Gastrocnemius medialis (tissue), 4 donors: ENCODE results near the gene EXOSC1. TPM values are rescaled to one million over a fixed set of nuclear protein-coding genes. Genes with fewer than 3 reads are reported as not detected.

ENCODE experiments used
- ATAC-seq, 2 donors: fragments of 150-250 bp; one replicate each; pipeline ENCODE4 v1.9.1; 2016
- DNase-seq, 2 donors: peaks; one replicate each; pipeline ENCODE4 v3.0.0-alpha.2; 2019
- H3K27ac ChIP-seq, 4 donors: fragments of 200-600 bp; sonication (generic); 1 replicate in 1 of 4; 2 replicates in 3 of 4; pipeline ENCODE4 v1.5.1; 2016 to 2018; ENCODE audit warnings: mild to moderate bottlenecking in 2 of 4, moderate library complexity in 1 of 4
- H3K27me3 ChIP-seq, 3 donors: fragments of 200-600 bp; sonication (generic) in 2 of 3; 1 replicate in 1 of 3; 2 replicates in 2 of 3; pipeline versions ENCODE4 v1.5.1 to v1.6.0; 2016 to 2019; ENCODE audit warnings: mild to moderate bottlenecking in 1 of 3, moderate library complexity in 1 of 3
- H3K36me3 ChIP-seq, 2 donors: fragments of 200-600 bp; sonication (generic) in 1 of 2; one replicate each; pipeline ENCODE4 v1.5.1; 2017 to 2018
- H3K4me1 ChIP-seq, 2 donors: fragments of 200-600 bp; sonication (generic) in 1 of 2; one replicate each; pipeline ENCODE4 v1.5.1; 2016 to 2017; ENCODE audit warnings: mild to moderate bottlenecking in 2 of 2
- H3K4me3 ChIP-seq, 4 donors: fragments of 200-600 bp; sonication (generic) in 3 of 4; 1 replicate in 1 of 4; 2 replicates in 3 of 4; pipeline ENCODE4 v1.5.1; 2016 to 2019; ENCODE audit warnings: mild to moderate bottlenecking in 2 of 4
- H3K9me3 ChIP-seq, 3 donors: fragments of 200-600 bp; sonication (generic) in 2 of 3; 1 replicate in 1 of 3; 2 replicates in 2 of 3; pipeline ENCODE4 v1.5.1; 2016 to 2019
- CTCF ChIP-seq, 5 experiments: fragments of 450-650 bp in 3 of 5; fragments of 200-600 bp in 2 of 5; sonication (generic) in 2 of 5; IDR thresholded peaks in 4 of 5; conservative IDR thresholded peaks in 1 of 5; 1 replicate in 4 of 5; 2 replicates in 1 of 5; pipeline ENCODE4 v1.5.1; 2016 to 2019; ENCODE audit warnings: antibody characterized with exemption in 5 of 5, mild to moderate bottlenecking in 3 of 5, moderate library complexity in 3 of 5
- POLR2A ChIP-seq, 2 donors: fragments of 450-650 bp; IDR thresholded peaks; one replicate each; pipeline ENCODE4 v1.6.1; 2017; ENCODE audit warnings: antibody characterized with exemption in 2 of 2, mild to moderate bottlenecking in 2 of 2, moderate library complexity in 2 of 2
- in situ Hi-C, 4 donors: fragments of 200-750 bp; cut with MboI; loops; one replicate each; pipeline versions ENCODE4 v1.15.0 to v1.8.0; 2017; ENCODE audit warnings: low sequenced_read_pairs in 4 of 4
- intact Hi-C: fragments of 100-400 bp; cut with DNase I; formaldehyde crosslinking; loops from one replicate; pipeline ENCODE4 v1.15.1; 2023; ENCODE audit warnings: low total_unique reads
- total RNA-seq, 4 donors: library from RNA; depleted of rRNA; stranded (reverse); fragments of >200 nt; gene quantifications; one replicate each; pipeline versions ENCODE4 v1.1.0 to v1.2.3, GENCODE V29; 2016

Gene EXOSC1
- total RNA-seq, 4 donors from 2014 or later, result 18.6 to 34.5 (median 26.8) TPM

DNA sequence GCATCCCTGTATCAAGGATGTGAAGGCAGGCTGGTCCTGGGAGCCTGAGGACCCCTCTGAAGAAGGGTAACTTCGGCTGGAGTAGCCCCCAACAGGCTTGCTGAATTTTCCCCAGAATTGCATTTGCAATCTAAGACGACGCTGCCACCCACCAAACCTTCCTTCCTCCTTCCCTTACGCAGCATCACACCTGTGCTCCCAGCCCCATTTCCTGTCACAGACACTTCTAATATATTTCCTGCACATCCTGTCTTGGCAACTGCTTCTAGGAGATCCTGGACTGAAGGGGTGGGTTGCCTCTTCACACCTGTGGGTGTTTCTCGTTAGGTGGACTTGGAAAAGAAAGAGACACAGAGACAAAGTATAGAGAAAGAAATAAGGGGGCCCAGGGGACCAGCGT, 29.2 kb downstream of the EXOSC1 start:
- H3K9me3 ChIP-seq, result no peaks in the 10 kb centered on the region
- no peaks in the 10 kb centered on the region for H3K4me1 ChIP-seq
- TF ChIP-seq CTCF (IDR thresholded peaks at IDR 0.05 in 4 of 5, conservative IDR thresholded peaks at IDR 0.05 in 1 of 5) (no peak), POLR2A (IDR thresholded peaks at IDR 0.05) (no peak)
- intact Hi-C loops (no loop called here), in situ Hi-C loops (no loop called here)
- no peak overlapping the region for H3K27ac ChIP-seq
- ATAC-seq (no peak), DNase-seq (no peak)
- no peak overlapping the region for H3K4me3 ChIP-seq
- H3K36me3 ChIP-seq, result no peaks in the 10 kb centered on the region
- H3K27me3 ChIP-seq, result no peaks in the 10 kb centered on the region

GRCh38 chr10:97412891-97413304, 32.9 kb downstream of the EXOSC1 start:
- in situ Hi-C loops, result no loop called here
- Histone ChIP-seq H3K9me3 (no peaks in the 10 kb centered on the region), H3K4me3 (no peak overlapping the region), H3K27ac (no peak overlapping the region), H3K27me3 (no peaks in the 10 kb centered on the region), H3K4me1 (no peaks in the 10 kb centered on the region), H3K36me3 (no peaks in the 10 kb centered on the region)
- intact Hi-C loops, result no loop called here
- TF ChIP-seq POLR2A (IDR thresholded peaks at IDR 0.05) (no peak), CTCF (IDR thresholded peaks at IDR 0.05 in 4 of 5, conservative IDR thresholded peaks at IDR 0.05 in 1 of 5) (no peak)
- ATAC-seq, result no peak
- no peak for DNase-seq

DNA sequence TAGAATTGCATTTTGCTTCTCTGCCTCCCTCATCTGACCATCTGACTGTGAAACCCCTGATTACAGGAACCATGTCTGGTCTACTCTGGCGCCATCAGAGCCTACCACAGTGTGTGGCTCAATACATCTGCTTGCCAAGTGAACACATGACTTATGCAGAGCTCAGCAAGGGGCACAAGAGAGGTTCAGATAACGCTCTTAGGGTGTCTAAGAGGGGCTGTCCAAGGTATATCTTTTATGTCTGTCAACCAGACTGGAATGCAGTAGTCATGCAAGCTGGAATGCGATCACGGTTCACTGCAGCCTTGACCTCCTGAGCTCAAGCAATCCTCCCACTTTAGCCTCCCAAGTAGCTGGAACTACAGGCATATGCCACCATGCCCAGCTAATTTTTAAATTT, 34.4 kb downstream of the EXOSC1 start:
- DNase-seq (no peak), ATAC-seq (no peak)
- H3K36me3 ChIP-seq, result no peaks in the 10 kb centered on the region
- H3K4me1 ChIP-seq, result peaks cover 4 to 9% of the 10 kb centered on the region in 2 donors
- in situ Hi-C loops (no loop called here), intact Hi-C loops (no loop called here)
- no peaks in the 10 kb centered on the region for H3K9me3 ChIP-seq
- no peak for TF ChIP-seq POLR2A (IDR thresholded peaks at IDR 0.05)
- TF ChIP-seq CTCF (IDR thresholded peaks at IDR 0.05 in 4 of 5, conservative IDR thresholded peaks at IDR 0.05 in 1 of 5), result no peak
- H3K27me3 ChIP-seq, result no peaks in the 10 kb centered on the region
- no peak overlapping the region for H3K27ac ChIP-seq
- no peak overlapping the region for H3K4me3 ChIP-seq

- peaks cover 4 to 9% of the 10 kb centered on the region in 2 donors for H3K4me1 ChIP-seq
- in situ Hi-C loops, result no loop called here
- no peaks in the 10 kb centered on the region for H3K27me3 ChIP-seq
- no peak overlapping the region for H3K27ac ChIP-seq
- intact Hi-C loops, result loop anchor here (5.0 kb wide), 1 partner anchor 144 kb away; no protein-coding TSS in a partner anchor
- no peak for TF ChIP-seq POLR2A (IDR thresholded peaks at IDR 0.05)
- TF ChIP-seq CTCF (IDR thresholded peaks at IDR 0.05 in 4 of 5, conservative IDR thresholded peaks at IDR 0.05 in 1 of 5), result no peak
- no peaks in the 10 kb centered on the region for H3K36me3 ChIP-seq
- no peak for DNase-seq
- no peak for ATAC-seq
- no peak overlapping the region for H3K4me3 ChIP-seq
- no peaks in the 10 kb centered on the region for H3K9me3 ChIP-seq
Observed at GRCh38 chr10:97408496-97408992, 37.3 kb downstream of the EXOSC1 start.

GRCh38 chr10:97407952-97408248, 37.9 kb downstream of the EXOSC1 start:
- in situ Hi-C loops (no loop called here), intact Hi-C loops (loop anchor here (5.0 kb wide), 1 partner anchor 144 kb away; no protein-coding TSS in a partner anchor)
- Histone ChIP-seq H3K4me3 (no peak overlapping the region), H3K27me3 (no peaks in the 10 kb centered on the region), H3K36me3 (no peaks in the 10 kb centered on the region), H3K27ac (no peak overlapping the region), H3K9me3 (no peaks in the 10 kb centered on the region), H3K4me1 (peaks cover 4 to 9% of the 10 kb centered on the region in 2 donors)
- ATAC-seq, result no peak
- TF ChIP-seq POLR2A (IDR thresholded peaks at IDR 0.05) (no peak), CTCF (IDR thresholded peaks at IDR 0.05 in 4 of 5, conservative IDR thresholded peaks at IDR 0.05 in 1 of 5) (no peak)
- no peak for DNase-seq
